Measurements from ENCODE around the gene YIF1A. TPM values are rescaled to one million over a fixed set of nuclear protein-coding genes. Genes with fewer than 3 reads are reported as not detected.

YIF1A gene, protein sequence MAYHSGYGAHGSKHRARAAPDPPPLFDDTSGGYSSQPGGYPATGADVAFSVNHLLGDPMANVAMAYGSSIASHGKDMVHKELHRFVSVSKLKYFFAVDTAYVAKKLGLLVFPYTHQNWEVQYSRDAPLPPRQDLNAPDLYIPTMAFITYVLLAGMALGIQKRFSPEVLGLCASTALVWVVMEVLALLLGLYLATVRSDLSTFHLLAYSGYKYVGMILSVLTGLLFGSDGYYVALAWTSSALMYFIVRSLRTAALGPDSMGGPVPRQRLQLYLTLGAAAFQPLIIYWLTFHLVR
- 44.2 TPM for total RNA-seq
- 57.3 TPM for polyA plus RNA-seq
- long read RNA-seq, donor 1, partial matches to known transcripts: 0 of 3 reads
- long read RNA-seq, donor 1, other reads (novel, unspliced or antisense): 0 of 3 reads
- long read RNA-seq, donor 2: 0 reads
- long read RNA-seq, donor 3, transcript YIF1A-203 (8 exons, 1,124 nt): major isoform, 30 of 55 reads
- long read RNA-seq, donor 3, transcript YIF1A-209 (3 exons, 540 nt): minor isoform, 5 of 55 reads
- long read RNA-seq, donor 3, partial matches to known transcripts: 11 of 55 reads
- long read RNA-seq, donor 3, other reads (novel, unspliced or antisense): 0 of 55 reads
- long read RNA-seq, donor 4, transcript YIF1A-203 (8 exons, 1,124 nt): major isoform, 9 of 15 reads
- long read RNA-seq, donor 4, partial matches to known transcripts: 0 of 15 reads
- long read RNA-seq, donor 4, other reads (novel, unspliced or antisense): 0 of 15 reads
- long read RNA-seq, donor 5, transcript YIF1A-203 (8 exons, 1,124 nt): major isoform, 33 of 59 reads
- long read RNA-seq, donor 5, transcript YIF1A-209 (3 exons, 540 nt): minor isoform, 6 of 59 reads
- long read RNA-seq, donor 5, partial matches to known transcripts: 14 of 59 reads
- long read RNA-seq, donor 5, other reads (novel, unspliced or antisense): 0 of 59 reads
- long read RNA-seq, donor 6, transcript YIF1A-203 (8 exons, 1,124 nt): major isoform, 20 of 28 reads
- long read RNA-seq, donor 6, partial matches to known transcripts: 5 of 28 reads
- long read RNA-seq, donor 6, other reads (novel, unspliced or antisense): 0 of 28 reads
- long read RNA-seq, donor 7, transcript YIF1A-203 (8 exons, 1,124 nt): major isoform, 23 of 27 reads
- long read RNA-seq, donor 7, partial matches to known transcripts: 0 of 27 reads
- long read RNA-seq, donor 7, other reads (novel, unspliced or antisense): 0 of 27 reads
- long read RNA-seq, donor 8, transcript YIF1A-203 (8 exons, 1,124 nt): major isoform, 15 of 16 reads
- long read RNA-seq, donor 8, partial matches to known transcripts: 0 of 16 reads
- long read RNA-seq, donor 8, other reads (novel, unspliced or antisense): 0 of 16 reads
- long read RNA-seq, donor 9, transcript YIF1A-203 (8 exons, 1,124 nt): major isoform, 11 of 14 reads
- long read RNA-seq, donor 9, partial matches to known transcripts: 0 of 14 reads
- long read RNA-seq, donor 9, other reads (novel, unspliced or antisense): 0 of 14 reads
- long read RNA-seq, donor 10, transcript YIF1A-203 (8 exons, 1,124 nt): major isoform, 15 of 20 reads
- long read RNA-seq, donor 10, partial matches to known transcripts: 0 of 20 reads
- long read RNA-seq, donor 10, other reads (novel, unspliced or antisense): 0 of 20 reads

DNA sequence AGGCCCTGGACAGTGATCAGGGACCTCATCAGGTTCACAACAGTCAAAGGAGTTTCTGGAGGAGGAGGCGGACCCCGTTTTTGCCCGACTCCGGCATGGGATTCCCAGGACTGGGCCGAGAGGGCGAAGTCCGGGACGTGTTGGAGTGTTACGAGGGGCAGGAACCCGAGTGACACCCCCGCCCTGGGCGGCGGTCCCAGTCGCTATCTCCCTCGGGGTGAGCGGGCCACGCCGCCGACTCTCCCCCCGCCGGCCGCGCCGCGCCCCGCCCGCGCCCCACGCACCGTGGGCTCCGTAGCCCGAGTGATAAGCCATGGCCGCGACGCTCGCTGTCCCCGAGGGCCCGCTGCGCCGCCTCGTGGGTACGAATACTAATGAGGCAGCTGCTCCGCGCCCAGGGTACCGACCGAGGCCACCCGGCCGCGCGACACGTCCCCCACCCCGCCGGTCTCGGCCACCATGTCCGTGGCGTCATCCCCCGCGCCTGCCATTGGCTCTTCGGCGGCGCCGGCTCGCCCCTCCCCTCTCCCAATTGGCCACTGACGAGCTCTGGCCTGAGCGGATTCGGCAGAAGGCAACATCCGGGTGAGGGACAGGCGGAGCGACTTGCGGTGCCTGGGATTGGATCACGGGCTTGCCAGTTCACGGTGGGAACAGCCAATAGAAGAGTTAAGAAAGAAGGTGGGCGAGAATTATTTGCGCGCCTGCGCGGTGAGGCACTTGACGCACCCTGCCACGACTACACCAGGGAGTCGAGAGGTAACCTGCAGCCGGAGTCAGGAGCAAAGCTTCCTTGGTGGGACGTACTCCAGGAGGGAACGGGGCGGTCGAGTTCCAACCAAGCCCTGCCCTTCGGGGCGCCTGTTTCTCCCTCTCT, at the start of gene YIF1A:
Gene YIF1A (minus strand): TSS at position 473 of the 877 bp plus-strand sequence. CDS start 158 bp downstream, at position 315.
- H3K4me3 ChIP-seq (ENCODE audit: low read length in 2 of 2): peak within 1 kb of the TSS; percentile 63 to 75
- WGBS: under 1% methylated on average over 87 of the region's 87 CpGs
- DNase-seq (ENCODE audit: low read depth in 6 of 9, low spot score in 9 of 9): peak; percentile 93 to 99 (median 97)
- H3K27me3 ChIP-seq (ENCODE audit: control insufficient read depth in 2 of 2, insufficient read depth in 1 of 2, low read length in 1 of 2): peaks cover 33 to 44% of the 10 kb centered on the region in 2 donors
- peak within 1 kb of the TSS; percentile 88 to 97 for H3K27ac ChIP-seq (ENCODE audit: low read depth in 1 of 2, low read length in 1 of 2)
- H3K4me1 ChIP-seq (ENCODE audit: control insufficient read depth in 2 of 2, insufficient read depth in 2 of 2, low read length in 2 of 2): peaks cover 22 to 35% of the 10 kb centered on the region in 2 donors
- H3K9me3 ChIP-seq (ENCODE audit: control insufficient read depth in 2 of 2, insufficient read depth in 1 of 2, low read length in 1 of 2): peaks cover 0 to 10% of the 10 kb centered on the region in 2 donors
- peaks cover 17 to 24% of the 10 kb centered on the region in 2 donors for H3K36me3 ChIP-seq (ENCODE audit: control insufficient read depth in 2 of 2, insufficient read depth in 2 of 2, low read length in 1 of 2)

DNA sequence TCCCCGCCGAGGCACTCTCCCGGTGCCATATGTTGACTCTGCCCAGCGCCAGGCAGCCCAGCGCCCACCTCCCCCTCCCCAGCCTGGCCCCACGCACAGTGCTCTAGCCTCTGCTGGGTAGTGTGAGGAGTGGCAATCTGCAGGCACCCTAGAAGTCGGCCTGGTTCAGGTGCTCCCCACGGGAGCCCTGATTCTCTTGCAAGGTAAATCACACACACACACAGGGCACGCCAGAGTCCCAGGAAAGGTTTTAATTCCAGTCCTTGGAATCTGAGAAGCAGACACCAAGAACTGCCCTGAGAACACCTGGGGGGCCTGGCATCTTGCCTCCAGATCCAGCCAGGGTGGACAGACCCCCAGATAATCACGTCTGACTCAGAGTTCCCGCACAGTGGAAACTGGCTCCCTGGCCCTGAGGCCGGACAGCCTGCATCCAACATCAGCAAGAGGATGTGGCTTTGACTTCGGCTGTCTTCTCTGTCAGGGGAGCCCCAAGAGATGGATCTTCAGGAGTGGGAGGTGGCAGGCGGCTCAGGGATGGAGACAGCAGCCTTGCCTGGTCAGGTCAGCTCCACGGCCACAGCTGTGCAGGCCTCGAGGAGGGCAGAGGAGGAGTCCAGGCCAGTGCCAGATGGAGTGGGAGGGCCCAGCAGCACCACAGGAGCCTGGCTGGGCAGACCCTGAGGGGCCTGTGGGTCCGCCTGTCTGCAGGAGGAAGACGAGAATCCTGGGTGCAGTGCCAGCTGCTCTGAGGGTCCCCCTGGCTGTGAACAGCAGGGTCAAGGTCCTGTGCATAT, 48.4 kb upstream of the YIF1A start:
- peaks cover 52 to 57% of the 10 kb centered on the region in 2 donors for H3K36me3 ChIP-seq (ENCODE audit: control insufficient read depth in 2 of 2, insufficient read depth in 2 of 2, low read length in 1 of 2)
- no peak overlapping the region for H3K4me3 ChIP-seq (ENCODE audit: low read length in 2 of 2)
- WGBS: 84% methylated on average over 18 of the region's 18 CpGs
- peak overlapping the region in 1 of 2 donors; percentile 36 for H3K27ac ChIP-seq (ENCODE audit: low read depth in 1 of 2, low read length in 1 of 2)
- H3K4me1 ChIP-seq (ENCODE audit: control insufficient read depth in 2 of 2, insufficient read depth in 2 of 2, low read length in 2 of 2): peaks cover 11 to 17% of the 10 kb centered on the region in 2 donors
- peaks cover 0 to 4% of the 10 kb centered on the region in 2 donors for H3K9me3 ChIP-seq (ENCODE audit: control insufficient read depth in 2 of 2, insufficient read depth in 1 of 2, low read length in 1 of 2)
- peaks cover 5 to 37% of the 10 kb centered on the region in 2 donors for H3K27me3 ChIP-seq (ENCODE audit: control insufficient read depth in 2 of 2, insufficient read depth in 1 of 2, low read length in 1 of 2)
- DNase-seq (ENCODE audit: low read depth in 6 of 9, low spot score in 9 of 9): no peak

DNA sequence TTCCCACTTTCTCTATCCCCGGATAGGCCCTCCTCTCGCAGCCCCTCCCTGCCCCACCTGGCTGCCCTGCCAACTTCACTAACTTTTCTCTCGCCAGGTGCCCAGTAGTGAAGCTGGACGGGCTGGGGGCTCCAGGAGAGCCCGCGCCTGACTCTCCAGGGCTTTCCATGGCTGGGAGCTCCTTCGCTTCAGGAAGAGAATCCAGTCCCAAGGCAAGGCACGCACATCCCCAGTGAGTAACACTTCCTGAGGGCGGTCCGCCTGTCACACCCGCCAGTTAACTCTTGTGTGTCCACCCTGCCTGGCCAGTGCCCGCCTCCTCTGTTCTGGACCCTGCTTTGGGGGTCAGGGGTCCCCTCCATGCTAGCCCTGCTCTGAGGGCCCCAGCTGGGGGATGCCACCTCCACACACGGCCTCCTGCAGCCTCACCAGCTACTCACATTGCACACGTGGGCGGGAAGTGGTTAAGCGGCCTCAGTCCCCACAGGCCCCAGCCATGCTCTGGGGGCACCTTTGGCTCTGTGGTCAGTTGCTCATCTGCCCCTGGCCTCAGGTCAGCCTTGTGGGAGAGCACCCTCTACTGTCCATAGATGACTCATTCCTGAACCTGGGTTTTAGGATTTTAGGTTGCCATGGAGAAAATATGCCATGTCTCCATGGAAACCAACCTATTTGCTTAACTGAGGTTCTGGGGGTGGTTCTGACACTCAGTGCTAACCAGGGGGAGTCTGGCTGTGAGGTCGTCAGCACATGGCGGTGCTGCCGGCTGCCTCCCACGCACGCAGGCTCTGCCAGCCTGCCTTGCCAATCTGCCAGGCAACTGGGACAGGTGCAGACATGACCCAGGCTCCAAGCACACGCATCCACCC, 47.5 kb upstream of the YIF1A start, which contains the start of gene RIN1:
Gene RIN1 (minus strand): TSS at position 201 of the 869 bp plus-strand sequence. CDS start 32 bp downstream, at position 169.
- peaks cover 0 to 4% of the 10 kb centered on the region in 2 donors for H3K9me3 ChIP-seq (ENCODE audit: control insufficient read depth in 2 of 2, insufficient read depth in 1 of 2, low read length in 1 of 2)
- DNase-seq (ENCODE audit: low read depth in 6 of 9, low spot score in 9 of 9): peak in 1 of 9 donors; percentile 38
- H3K27ac ChIP-seq (ENCODE audit: low read depth in 1 of 2, low read length in 1 of 2): peak within 1 kb of the TSS in 1 of 2 donors; percentile 47
- peak within 1 kb of the TSS; percentile 9 to 28 for H3K4me3 ChIP-seq (ENCODE audit: low read length in 2 of 2)
- H3K27me3 ChIP-seq (ENCODE audit: control insufficient read depth in 2 of 2, insufficient read depth in 1 of 2, low read length in 1 of 2): peaks cover 5 to 40% of the 10 kb centered on the region in 2 donors
- peaks cover 11 to 17% of the 10 kb centered on the region in 2 donors for H3K4me1 ChIP-seq (ENCODE audit: control insufficient read depth in 2 of 2, insufficient read depth in 2 of 2, low read length in 2 of 2)
- 33% methylated on average over 22 of the region's 22 CpGs for WGBS
- H3K36me3 ChIP-seq (ENCODE audit: control insufficient read depth in 2 of 2, insufficient read depth in 2 of 2, low read length in 1 of 2): peaks cover 44 to 49% of the 10 kb centered on the region in 2 donors

DNA sequence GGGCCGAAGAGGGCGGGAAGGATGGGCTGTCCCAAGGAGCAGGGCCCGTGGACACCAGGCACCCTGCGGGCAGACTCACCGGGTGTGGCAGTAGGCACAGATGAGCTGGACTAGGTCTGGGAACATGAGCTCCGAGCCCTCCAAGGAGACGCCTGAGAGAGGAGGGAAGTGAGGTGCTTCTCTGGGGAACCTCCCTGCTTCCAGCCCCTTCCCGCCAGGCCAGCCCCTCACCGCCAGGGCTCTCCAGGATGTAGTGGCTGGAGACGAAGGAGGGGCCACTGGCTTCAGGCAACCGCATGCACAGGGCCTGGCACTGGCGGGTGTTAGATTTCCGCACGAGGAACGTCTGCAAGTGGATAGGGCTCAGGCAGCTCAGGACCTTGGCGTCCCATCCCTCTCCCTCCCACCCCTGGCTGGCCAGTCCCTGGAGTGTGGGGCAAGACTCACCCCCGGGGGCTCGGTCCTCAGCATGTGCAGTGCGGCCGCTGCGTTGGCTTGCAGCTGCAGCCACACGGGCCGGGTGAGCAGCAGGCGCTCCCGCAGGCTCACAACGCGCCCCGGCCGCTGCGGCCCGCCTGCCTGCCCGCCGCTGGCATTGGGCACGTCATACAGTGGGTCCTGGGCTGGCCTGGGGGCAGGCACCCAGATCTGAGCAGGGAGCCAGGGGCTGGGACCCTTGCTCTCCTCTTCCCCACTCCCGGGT, 46.7 kb upstream of the YIF1A start:
- H3K27me3 ChIP-seq (ENCODE audit: control insufficient read depth in 2 of 2, insufficient read depth in 1 of 2, low read length in 1 of 2): peaks cover 5 to 40% of the 10 kb centered on the region in 2 donors
- peaks cover 0 to 4% of the 10 kb centered on the region in 2 donors for H3K9me3 ChIP-seq (ENCODE audit: control insufficient read depth in 2 of 2, insufficient read depth in 1 of 2, low read length in 1 of 2)
- WGBS: 22% methylated on average over 35 of the region's 35 CpGs
- H3K4me1 ChIP-seq (ENCODE audit: control insufficient read depth in 2 of 2, insufficient read depth in 2 of 2, low read length in 2 of 2): peaks cover 11 to 17% of the 10 kb centered on the region in 2 donors
- H3K36me3 ChIP-seq (ENCODE audit: control insufficient read depth in 2 of 2, insufficient read depth in 2 of 2, low read length in 1 of 2): peaks cover 36 to 41% of the 10 kb centered on the region in 2 donors
- H3K27ac ChIP-seq (ENCODE audit: low read depth in 1 of 2, low read length in 1 of 2): no peak overlapping the region
- peak overlapping the region; percentile 9 to 28 for H3K4me3 ChIP-seq (ENCODE audit: low read length in 2 of 2)
- no peak for DNase-seq (ENCODE audit: low read depth in 6 of 9, low spot score in 9 of 9)

DNA sequence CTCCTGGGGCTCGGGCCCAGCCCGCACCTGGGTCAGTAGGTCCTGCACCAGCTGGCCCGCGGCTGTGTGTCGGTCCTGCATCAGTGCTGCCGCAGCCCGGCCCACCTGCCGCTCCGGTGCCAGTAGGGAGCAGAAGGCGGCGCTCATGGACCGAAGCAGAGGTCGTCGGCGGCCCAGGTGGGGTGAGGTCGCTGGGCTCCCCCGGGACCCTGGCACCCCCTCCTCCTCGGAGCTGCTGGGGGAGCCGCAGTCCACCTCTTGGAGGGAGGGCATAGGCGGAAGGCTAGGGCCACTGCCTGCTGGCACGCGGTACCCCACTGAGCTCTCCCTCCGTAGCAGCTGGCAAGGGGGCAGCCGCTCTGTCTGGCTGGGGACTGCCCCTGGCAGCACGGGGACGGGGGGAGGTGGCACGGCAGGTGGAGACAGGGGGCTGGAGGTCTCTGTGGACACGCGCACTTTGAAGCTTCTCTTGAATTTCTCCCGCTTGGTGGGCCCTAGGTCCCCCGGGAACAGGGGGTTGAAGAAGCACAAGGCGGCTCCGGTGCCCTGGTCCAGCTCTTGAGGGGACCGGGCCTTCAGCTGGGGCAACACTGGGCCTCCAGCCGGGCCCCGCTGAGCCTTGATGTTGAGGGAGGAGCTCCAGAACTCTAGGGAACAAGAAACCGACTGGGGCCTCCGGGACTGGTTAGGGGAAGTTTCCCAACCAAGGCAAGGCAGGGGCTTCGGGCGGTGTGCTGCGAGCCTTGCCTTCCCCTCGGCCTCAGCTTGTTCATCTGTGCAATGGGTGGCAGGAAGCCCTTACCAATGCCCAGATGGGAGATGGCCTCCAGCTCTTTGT, 45.9 kb upstream of the YIF1A start:
- Histone ChIP-seq H3K36me3 (ENCODE audit: control insufficient read depth in 2 of 2, insufficient read depth in 2 of 2, low read length in 1 of 2) (peaks cover 28 to 32% of the 10 kb centered on the region in 2 donors), H3K4me1 (ENCODE audit: control insufficient read depth in 2 of 2, insufficient read depth in 2 of 2, low read length in 2 of 2) (peaks cover 11 to 17% of the 10 kb centered on the region in 2 donors), H3K4me3 (ENCODE audit: low read length in 2 of 2) (no peak overlapping the region), H3K9me3 (ENCODE audit: control insufficient read depth in 2 of 2, insufficient read depth in 1 of 2, low read length in 1 of 2) (peaks cover 0 to 4% of the 10 kb centered on the region in 2 donors), H3K27ac (ENCODE audit: low read depth in 1 of 2, low read length in 1 of 2) (no peak overlapping the region), H3K27me3 (ENCODE audit: control insufficient read depth in 2 of 2, insufficient read depth in 1 of 2, low read length in 1 of 2) (peaks cover 5 to 40% of the 10 kb centered on the region in 2 donors)
- 89% methylated on average over 42 of the region's 42 CpGs for WGBS
- DNase-seq (ENCODE audit: low read depth in 6 of 9, low spot score in 9 of 9): no peak

All from thymus (tissue), 14 donors.